ENCODE data around the gene KPNA2.
A peak's percentile ranks its signal among the peaks of the same experiment; 100 is the strongest.
"Not testable (repeated sequence)": the region's sequence is repeated elsewhere in the genome, so short reads cannot be mapped to it uniquely, and the experiment has no call there.

Gene KPNA2

GRCh38 chr17:68020409-68020756, 15.2 kb upstream of the KPNA2 start:
- DNase-seq (ENCODE audit: low read depth in 2 of 2): no peak

- not testable (repeated sequence) for DNase-seq (ENCODE audit: low read depth in 2 of 2)
These were observed 14.7 kb upstream of the KPNA2 start for GRCh38 chr17:68020791-68021190.

- no peak for DNase-seq (ENCODE audit: low read depth in 2 of 2)
These were observed 13.6 kb upstream of the KPNA2 start for GRCh38 chr17:68021963-68022362.

- DNase-seq (ENCODE audit: low read depth in 2 of 2): not testable (repeated sequence)
These were observed 13.0 kb upstream of the KPNA2 start for GRCh38 chr17:68022547-68022946.

GRCh38 chr17:68029512-68030215, 5.9 kb upstream of the KPNA2 start:
- DNase-seq (ENCODE audit: low read depth in 2 of 2): no peak

- no peak for DNase-seq (ENCODE audit: low read depth in 2 of 2)
These were observed 1.7 kb upstream of the KPNA2 start for GRCh38 chr17:68033636-68034451.

- DNase-seq (ENCODE audit: low read depth in 2 of 2): no peak
These were observed 1.1 kb upstream of the KPNA2 start for GRCh38 chr17:68034452-68034776.

GRCh38 chr17:68035131-68035522, 408 bp upstream of the KPNA2 start:
- DNase-seq (ENCODE audit: low read depth in 2 of 2): no peak

- no peak for DNase-seq (ENCODE audit: low read depth in 2 of 2)
These were observed 991 bp downstream of the KPNA2 start for GRCh38 chr17:68036304-68037147.

GRCh38 chr17:68047153-68047846, 11.8 kb downstream of the KPNA2 start:
- DNase-seq (ENCODE audit: low read depth in 2 of 2): no peak

GRCh38 chr17:68047890-68048542, 12.5 kb downstream of the KPNA2 start:
- not testable (repeated sequence) for DNase-seq (ENCODE audit: low read depth in 2 of 2)

- no peak for DNase-seq (ENCODE audit: low read depth in 2 of 2)
These were observed 13.5 kb downstream of the KPNA2 start for GRCh38 chr17:68048996-68049395.

GRCh38 chr17:68049812-68050437, 14.4 kb downstream of the KPNA2 start:
- not testable (repeated sequence) for DNase-seq (ENCODE audit: low read depth in 2 of 2)

- DNase-seq (ENCODE audit: low read depth in 2 of 2): not testable (repeated sequence)
These were observed 16.1 kb downstream of the KPNA2 start for GRCh38 chr17:68051321-68052312.

- no peak for DNase-seq (ENCODE audit: low read depth in 2 of 2)
These were observed 17.3 kb downstream of the KPNA2 start for GRCh38 chr17:68052810-68053209.

GRCh38 chr17:68053231-68054013, 17.9 kb downstream of the KPNA2 start:
- peak; percentile 74 to 80 for DNase-seq (ENCODE audit: low read depth in 2 of 2)

GRCh38 chr17:68054296-68054900, 18.9 kb downstream of the KPNA2 start:
- DNase-seq (ENCODE audit: low read depth in 2 of 2): peak; percentile 66 to 73

GRCh38 chr17:68057531-68057952, 22.0 kb downstream of the KPNA2 start:
- DNase-seq (ENCODE audit: low read depth in 2 of 2): no peak

Measured in fibroblast of skin of left biceps (primary cell).